Measurements from ENCODE around the gene ZRSR2.
"Not testable (repeated sequence)": the region's sequence is repeated elsewhere in the genome, so short reads cannot be mapped to it uniquely, and the experiment has no call there.

ZRSR2 gene

GRCh38 chrX:15804563-15804962 lies 14.3 kb downstream of the ZRSR2 start:
- DNase-seq, result peak; percentile 45 to 67

GRCh38 chrX:15808254-15808653 lies 18.0 kb downstream of the ZRSR2 start:
- DNase-seq, result no peak

GRCh38 chrX:15812192-15812938 lies 22.1 kb downstream of the ZRSR2 start:
- peak; percentile 68 to 77 for DNase-seq

- no peak for DNase-seq
Measured at GRCh38 chrX:15813416-15813815, 23.1 kb downstream of the ZRSR2 start.

DNA sequence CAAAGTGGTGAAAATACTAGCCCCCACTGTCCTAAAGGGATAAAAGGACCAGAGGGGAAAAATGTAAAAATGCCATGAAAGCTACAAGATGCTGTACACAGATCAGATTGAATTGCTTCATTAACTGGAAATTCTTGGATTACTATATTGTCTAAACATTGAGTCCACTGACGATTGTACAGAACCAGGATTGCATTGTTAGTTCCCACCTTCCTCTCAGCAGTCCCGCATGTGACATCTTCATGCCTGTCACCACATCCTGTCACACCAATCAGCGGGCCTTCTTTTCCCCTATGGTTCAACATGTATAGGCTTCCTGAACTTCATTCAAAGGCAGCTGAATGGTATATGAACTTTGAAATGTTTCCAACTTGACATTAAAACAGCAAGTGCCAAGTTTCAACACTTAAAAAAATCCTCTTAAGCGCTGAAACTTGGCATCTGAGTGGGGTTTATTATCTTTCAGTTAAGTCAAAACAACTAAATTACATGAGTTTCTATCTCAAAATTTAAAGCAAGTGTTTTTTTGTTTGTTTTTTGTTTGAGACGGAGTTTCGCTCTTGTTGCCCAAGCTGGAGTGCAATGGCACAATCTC lies 24.6 kb downstream of the ZRSR2 start:
- DNase-seq, result peak; percentile 79 to 84

- DNase-seq, result peak in 1 of 2 donors; percentile 19
Measured at GRCh38 chrX:15815779-15816437, 25.6 kb downstream of the ZRSR2 start.

GRCh38 chrX:15816438-15816809 lies 26.1 kb downstream of the ZRSR2 start:
- no peak for DNase-seq

DNA sequence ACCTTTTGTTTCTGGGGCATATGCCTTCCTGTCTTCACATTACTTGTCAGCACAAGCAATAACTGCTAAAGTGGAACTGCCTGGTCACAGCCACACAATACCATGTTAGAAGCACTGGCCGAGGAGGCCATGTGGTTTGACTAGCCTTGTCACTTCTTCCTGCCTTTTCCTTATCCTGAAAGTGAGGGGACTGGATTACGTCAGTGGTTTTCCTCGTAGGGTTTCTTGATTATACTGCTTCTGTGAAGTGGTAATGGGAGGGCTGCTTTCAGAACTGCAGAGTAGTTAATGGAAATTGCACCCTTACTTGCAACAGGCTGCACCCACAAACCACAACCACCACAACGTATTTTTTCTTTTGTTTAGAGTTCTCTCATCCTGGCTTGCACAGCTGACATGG lies 26.6 kb downstream of the ZRSR2 start:
- peak; percentile 19 to 23 for DNase-seq

DNA sequence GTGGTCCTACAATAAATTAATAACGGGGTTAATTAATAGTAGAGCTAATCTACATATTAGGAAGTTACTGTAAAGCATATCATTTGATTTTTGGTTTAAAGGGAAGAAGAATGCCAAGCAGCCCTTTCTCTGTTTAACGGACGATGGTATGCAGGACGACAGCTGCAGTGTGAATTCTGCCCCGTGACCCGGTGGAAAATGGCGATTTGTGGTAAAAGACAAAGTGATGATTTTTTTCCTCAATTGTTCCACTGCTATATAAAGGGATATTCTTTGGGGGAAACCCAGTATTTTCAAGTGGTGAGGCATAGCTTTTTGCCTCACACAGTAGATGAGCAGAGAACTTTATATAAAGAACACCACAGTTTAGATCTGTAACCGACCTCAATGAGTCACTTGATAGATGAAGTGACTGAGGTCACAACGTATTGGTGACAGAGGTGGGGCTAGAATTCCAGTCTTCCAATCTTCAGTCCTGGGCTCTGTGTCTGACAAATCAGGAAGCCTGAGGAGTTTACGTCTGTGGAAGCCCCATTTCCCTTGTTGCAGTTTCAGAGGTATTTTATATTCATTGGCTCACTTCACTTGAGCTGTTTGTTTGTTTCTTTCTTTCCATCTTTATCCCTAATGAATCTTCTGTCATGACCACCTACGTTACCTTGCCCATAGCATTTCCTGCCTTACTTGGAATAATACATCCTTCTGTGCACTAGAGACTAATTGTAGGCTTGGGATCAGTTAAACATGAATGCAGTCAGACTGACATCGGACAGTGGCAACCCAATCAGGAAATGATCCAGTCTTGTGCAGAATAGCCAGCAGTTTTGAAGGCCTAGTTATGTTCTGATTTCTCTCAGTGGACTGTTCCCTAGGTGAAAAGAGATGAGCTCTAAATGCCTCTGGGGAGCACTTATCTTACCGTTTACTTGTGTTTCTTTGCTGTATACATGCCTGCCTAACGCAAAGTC lies 30.1 kb downstream of the ZRSR2 start:
- no peak for DNase-seq

GRCh38 chrX:15822922-15823321 lies 32.6 kb downstream of the ZRSR2 start:
- DNase-seq, result no peak

- DNase-seq, result no peak
Measured at GRCh38 chrX:15825936-15826335, 35.7 kb downstream of the ZRSR2 start.

DNA sequence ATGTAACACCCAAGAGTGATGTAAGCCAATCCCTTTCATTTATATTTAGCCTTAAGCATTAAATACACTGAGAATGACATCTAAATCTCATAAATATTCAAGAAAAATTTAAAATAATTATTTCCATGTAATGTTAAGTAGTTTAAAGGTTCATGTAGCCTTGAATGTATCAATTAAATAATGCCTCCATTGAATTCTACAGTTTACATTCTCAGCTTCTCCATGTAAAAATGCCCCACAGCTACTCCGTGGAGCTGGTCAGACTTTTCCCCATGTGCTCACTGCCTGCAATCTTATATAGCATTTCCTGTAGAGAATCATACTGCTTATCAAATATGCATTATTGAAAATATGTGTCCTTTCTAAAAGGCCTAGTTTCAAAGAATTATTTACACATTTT lies 38.9 kb downstream of the ZRSR2 start:
- DNase-seq, result no peak

DNA sequence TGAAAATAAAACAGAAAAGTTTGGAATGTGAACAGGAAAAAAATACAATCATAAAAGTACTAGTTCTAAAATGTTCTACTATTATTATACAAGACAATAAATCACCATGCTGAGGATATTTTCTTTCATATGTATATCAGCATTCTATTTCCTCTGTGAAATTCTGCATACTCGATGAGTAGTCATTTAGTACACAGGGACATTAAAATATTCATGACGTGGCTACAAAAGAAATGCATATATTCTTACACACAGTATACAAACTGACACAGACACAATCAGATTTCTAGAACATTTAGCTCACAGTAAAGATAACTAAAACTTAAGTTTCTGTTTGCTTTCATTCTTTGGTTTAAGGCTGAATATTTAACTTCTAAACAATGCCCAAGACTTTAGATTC lies 41.1 kb downstream of the ZRSR2 start:
- DNase-seq, result not testable (repeated sequence)

DNA sequence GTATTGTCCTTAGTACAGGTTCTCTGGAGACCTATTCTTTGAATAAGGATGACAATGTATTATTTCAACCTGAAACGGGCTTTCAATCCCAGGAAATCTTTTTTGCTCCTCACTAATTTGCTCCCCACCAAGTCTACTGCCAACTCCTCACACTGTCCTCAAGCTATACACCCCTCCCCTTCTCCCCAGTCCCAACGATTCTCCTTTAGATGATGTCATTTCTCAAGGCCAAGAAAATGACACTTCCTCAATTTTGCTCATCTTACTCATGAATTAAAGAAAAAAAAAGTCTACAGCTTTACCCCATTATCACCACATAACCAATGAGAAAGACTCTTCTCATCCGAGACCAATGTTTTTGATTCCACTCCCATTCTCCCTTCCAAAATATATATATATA lies 43.8 kb downstream of the ZRSR2 start:
- peak; percentile 30 to 32 for DNase-seq

- DNase-seq, result no peak
Measured at GRCh38 chrX:15834827-15835595, 44.7 kb downstream of the ZRSR2 start.

DNA sequence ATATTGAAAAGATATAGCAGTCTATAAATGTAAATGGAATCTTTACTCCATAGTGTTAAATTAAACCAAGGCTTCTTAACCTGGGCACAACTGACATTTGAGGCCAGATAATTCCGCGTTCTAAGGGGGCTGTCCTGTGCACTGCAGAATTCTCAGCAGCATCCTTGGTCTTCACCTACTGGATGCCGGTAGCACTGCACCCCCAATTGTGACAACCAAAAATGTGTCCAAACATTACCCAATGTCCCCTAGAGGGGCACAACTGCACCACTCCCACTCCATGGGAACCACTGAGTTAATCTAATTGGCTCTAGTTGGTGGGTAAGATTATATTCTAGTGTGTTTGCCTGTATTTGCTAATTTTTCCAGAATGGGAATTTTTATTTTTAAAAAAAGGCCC lies 47.7 kb downstream of the ZRSR2 start:
- DNase-seq, result no peak

DNA sequence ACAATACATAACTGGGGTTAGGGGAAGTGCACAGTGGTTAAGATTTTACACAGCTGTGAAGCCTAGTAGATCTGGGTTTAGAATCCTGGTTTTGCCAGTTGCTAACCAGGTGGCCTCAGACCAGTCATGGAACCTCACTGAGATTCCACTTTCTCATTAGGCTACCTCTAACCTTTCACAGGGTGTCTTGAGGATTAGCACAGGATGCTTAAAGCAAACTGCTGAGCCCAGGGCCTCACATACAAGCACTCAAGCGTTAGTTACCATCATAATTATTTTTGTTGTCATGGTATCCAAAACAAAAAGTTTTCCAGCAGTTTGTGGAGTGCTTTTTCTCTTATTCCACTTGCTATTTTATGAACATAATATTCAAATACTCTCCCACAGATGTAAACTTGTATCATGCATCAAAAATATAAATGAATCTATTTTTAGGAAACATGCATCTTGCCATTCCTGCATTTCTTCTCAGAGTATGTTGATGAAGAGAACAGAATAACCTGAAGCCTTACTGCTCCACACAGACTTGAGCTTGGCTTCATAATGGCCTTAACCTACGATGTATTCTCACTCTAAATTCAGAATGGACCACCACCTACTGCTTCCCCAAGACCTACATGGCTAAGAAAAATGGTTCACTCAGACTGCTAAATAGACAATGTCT lies 51.7 kb downstream of the ZRSR2 start:
- DNase-seq, result no peak

GRCh38 chrX:15843960-15844359 lies 53.7 kb downstream of the ZRSR2 start:
- no peak for DNase-seq

DNA sequence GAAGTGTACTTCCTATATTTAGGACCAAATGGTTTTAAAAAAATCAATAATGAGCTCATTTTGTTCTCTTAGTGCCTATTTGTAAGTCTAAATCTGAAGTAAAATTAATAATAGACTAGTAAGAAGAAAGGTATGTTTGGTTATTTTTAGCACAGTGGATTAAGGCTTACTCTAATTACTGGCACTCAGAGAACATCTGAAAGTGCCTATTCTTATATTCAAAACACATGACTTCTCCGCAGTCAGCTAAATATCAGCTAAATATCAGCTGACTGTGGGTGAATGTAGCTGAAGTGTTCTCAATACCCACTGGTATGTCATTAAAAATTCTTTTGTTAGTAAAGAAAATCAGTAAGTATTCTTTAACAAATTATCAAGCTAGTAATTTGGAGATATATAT lies 58.3 kb downstream of the ZRSR2 start:
- no peak for DNase-seq

GRCh38 chrX:15849555-15849954 lies 59.3 kb downstream of the ZRSR2 start:
- no peak for DNase-seq

DNA sequence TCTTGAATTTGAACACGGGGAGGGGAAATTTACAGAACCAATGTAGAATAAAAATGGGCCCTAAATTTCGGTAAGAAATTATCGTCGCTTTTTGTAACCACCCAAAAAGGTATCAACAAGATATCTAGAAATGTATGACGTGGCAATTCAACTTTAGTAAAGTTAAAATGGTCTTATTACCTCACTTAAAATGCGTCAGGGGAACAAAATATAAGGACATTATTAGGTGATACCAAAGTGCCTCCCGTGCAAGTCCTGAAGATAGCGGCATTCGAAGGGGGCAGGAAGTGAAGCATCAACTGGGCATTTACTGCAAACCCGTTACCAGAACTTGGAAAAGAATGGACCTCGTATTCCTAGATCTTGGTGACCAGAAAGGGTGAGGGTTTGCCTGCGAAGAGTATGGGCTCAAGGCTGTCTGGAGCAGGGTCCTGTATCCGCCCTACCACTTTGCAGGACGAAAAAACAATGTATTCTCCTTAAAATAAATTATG lies 63.3 kb downstream of the ZRSR2 start:
- no peak for DNase-seq
